ENCODE measurements around the gene TFPT. TPM values are rescaled to one million over a fixed set of nuclear protein-coding genes. Genes with fewer than 3 reads are reported as not detected.

Gene TFPT
- total RNA-seq, 4 donors from 2014 or later: 10.8 to 26.6 (median 19.8) TPM

DNA sequence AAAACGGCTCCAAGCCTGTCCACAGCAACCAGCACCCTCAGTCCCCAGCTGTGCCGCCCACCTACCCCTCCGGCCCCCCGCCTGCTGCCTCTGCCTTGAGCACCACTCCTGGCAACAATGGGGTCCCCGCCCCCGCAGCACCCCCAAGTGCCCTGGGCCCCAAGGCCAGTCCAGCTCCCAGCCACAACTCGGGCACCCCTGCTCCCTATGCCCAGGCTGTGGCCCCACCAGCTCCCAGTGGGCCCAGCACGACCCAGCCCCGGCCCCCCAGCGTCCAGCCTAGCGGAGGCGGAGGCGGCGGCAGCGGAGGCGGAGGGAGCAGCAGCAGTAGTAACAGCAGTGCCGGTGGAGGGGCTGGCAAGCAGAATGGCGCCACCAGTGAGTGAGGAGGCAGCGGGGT is 32.7 kb upstream of the TFPT start:
- no peak for DNase-seq (ENCODE audit: extremely low spot score)
- Histone ChIP-seq H3K9me3 (no peaks in the 10 kb centered on the region), H3K4me3 (no peak overlapping the region), H3K36me3 (peaks cover 93 to 100% (median 100%) of the 10 kb centered on the region in 4 donors), H3K27me3 (no peaks in the 10 kb centered on the region), H3K4me1 (peaks cover 11 to 33% (median 26%) of the 10 kb centered on the region in 4 donors), H3K27ac (replicated peaks in 1 of 4) (peak overlapping the region in 2 of 4 donors; percentile 13 to 47)
- TF ChIP-seq POLR2AphosphoS5 (IDR thresholded peaks at IDR 0.05) (no peak), POLR2A (IDR thresholded peaks at IDR 0.05; ENCODE audit: low read depth) (no peak), EP300 (IDR thresholded peaks at IDR 0.05) (no peak)
- TF ChIP-seq, protein P1, sequence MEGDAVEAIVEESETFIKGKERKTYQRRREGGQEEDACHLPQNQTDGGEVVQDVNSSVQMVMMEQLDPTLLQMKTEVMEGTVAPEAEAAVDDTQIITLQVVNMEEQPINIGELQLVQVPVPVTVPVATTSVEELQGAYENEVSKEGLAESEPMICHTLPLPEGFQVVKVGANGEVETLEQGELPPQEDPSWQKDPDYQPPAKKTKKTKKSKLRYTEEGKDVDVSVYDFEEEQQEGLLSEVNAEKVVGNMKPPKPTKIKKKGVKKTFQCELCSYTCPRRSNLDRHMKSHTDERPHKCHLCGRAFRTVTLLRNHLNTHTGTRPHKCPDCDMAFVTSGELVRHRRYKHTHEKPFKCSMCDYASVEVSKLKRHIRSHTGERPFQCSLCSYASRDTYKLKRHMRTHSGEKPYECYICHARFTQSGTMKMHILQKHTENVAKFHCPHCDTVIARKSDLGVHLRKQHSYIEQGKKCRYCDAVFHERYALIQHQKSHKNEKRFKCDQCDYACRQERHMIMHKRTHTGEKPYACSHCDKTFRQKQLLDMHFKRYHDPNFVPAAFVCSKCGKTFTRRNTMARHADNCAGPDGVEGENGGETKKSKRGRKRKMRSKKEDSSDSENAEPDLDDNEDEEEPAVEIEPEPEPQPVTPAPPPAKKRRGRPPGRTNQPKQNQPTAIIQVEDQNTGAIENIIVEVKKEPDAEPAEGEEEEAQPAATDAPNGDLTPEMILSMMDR (IDR thresholded peaks at IDR 0.05): no peak
- intact Hi-C loops (cut with DNase I): no loop called here
- 67% methylated on average over 16 of the region's 19 CpGs for WGBS

DNA sequence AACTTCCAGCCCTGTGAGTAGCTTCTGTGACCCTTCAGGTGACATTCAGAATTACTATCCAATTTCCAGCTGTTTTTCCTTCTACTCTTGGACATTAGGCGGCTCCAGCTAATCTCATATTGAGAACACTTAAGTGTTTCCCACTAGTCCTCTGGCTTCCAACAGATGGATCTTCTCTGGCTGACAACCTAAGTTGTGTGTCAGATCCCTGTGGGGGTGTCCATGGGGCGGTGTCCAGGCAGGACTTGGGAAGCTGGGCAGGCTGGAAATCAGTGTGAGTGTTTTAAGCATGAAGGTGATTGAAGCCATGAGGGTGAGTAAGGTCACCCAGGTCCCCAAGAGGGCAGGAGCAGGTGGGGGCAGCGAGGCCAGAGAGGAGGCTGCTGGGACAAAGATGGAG is 32.2 kb upstream of the TFPT start:
- H3K36me3 ChIP-seq: peaks cover 93 to 100% (median 100%) of the 10 kb centered on the region in 4 donors

DNA sequence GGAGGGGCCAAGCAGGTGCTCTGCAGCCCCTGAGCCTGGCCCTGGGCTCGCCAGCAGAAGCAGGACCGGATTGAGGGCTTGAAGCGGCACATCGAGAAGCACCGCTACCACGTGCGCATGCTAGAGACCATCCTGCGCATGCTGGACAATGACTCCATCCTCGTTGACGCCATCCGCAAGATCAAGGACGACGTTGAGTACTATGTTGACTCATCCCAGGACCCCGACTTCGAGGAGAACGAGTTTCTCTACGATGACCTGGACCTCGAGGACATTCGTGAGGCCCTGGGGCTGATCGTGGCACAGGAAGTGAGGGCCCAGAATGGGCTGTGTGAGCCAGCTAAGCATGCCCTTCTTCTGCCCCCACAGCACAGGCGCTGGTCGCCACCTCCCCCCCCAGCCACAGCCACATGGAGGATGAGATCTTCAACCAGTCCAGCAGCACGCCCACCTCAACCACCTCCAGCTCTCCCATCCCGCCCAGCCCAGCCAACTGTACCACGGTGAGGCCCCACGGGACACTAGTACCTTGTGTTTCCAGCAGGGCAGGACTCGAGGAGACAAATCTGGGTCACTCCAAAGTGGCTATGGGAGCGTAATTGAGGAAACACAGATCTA is 30.2 kb upstream of the TFPT start:
- H3K27me3 ChIP-seq: no peaks in the 10 kb centered on the region
- no peak for DNase-seq (ENCODE audit: extremely low spot score)
- intact Hi-C loops (cut with DNase I): no loop called here
- H3K9me3 ChIP-seq: no peaks in the 10 kb centered on the region
- WGBS: 90% methylated on average over 9 of the region's 28 CpGs
- H3K36me3 ChIP-seq: peaks cover 83 to 96% (median 95%) of the 10 kb centered on the region in 4 donors
- no peak overlapping the region for H3K27ac ChIP-seq (replicated peaks in 1 of 4)
- TF ChIP-seq, protein P1 (IDR thresholded peaks at IDR 0.05): no peak
- TF ChIP-seq EP300 (IDR thresholded peaks at IDR 0.05) (no peak), POLR2A (IDR thresholded peaks at IDR 0.05; ENCODE audit: low read depth) (no peak), POLR2AphosphoS5 (IDR thresholded peaks at IDR 0.05) (no peak)
- H3K4me3 ChIP-seq: no peak overlapping the region
- peaks cover 11 to 44% (median 33%) of the 10 kb centered on the region in 4 donors for H3K4me1 ChIP-seq

More for the DNA sequence above, 32.2 kb upstream of the TFPT start:
- 58% methylated on average over 3 of the region's 3 CpGs for WGBS
- Histone ChIP-seq H3K27me3 (no peaks in the 10 kb centered on the region), H3K4me3 (no peak overlapping the region), H3K4me1 (peaks cover 11 to 29% (median 22%) of the 10 kb centered on the region in 4 donors), H3K27ac (replicated peaks in 1 of 4) (peak overlapping the region; percentile 1 to 47 (median 14)), H3K9me3 (no peaks in the 10 kb centered on the region)
- intact Hi-C loops (cut with DNase I): no loop called here
- no peak for DNase-seq (ENCODE audit: extremely low spot score)
- TF ChIP-seq, protein P1 (IDR thresholded peaks at IDR 0.05): no peak
- peak in 1 of 2 donors; percentile 64 for TF ChIP-seq POLR2AphosphoS5 (IDR thresholded peaks at IDR 0.05)
- no peak for TF ChIP-seq POLR2A (IDR thresholded peaks at IDR 0.05; ENCODE audit: low read depth)
- no peak for TF ChIP-seq EP300 (IDR thresholded peaks at IDR 0.05)

DNA sequence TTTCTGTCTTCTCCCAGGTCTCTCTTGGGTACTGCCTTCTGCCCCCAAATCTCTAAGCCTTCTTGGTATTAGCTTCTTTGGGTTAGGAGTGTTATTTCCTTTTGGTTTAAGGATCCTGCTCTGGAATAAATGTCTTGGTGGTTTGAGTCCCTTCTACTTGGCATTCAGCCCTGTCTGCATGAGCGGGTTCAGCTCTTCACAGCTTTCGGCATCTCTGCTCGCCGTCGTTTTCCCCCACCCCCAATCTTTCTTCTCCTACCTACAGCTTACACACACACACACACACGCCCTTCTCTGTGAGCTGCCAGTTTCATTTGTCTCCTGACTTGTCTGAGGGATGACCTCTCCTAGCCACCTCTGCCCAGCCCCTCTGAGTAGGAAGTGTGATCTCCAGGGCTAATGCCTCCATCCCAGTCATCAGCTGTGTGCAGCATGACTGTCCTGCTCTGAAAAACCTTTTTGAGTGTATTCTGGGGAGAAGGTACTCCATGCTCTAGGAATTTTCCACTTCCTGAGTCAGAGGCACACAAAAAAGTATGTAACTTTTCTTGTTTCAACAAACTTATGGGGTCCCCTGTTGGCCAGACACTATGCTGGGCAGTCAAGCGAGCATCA is 26.8 kb upstream of the TFPT start:
- H3K9me3 ChIP-seq: no peaks in the 10 kb centered on the region
- WGBS: 83% methylated on average over 7 of the region's 7 CpGs
- no peak for DNase-seq (ENCODE audit: extremely low spot score)
- intact Hi-C loops (cut with DNase I): no loop called here
- peaks cover 23 to 58% (median 47%) of the 10 kb centered on the region in 4 donors for H3K4me1 ChIP-seq
- no peak for TF ChIP-seq POLR2AphosphoS5 (IDR thresholded peaks at IDR 0.05)
- TF ChIP-seq, protein P1 (IDR thresholded peaks at IDR 0.05): no peak
- no peak for TF ChIP-seq EP300 (IDR thresholded peaks at IDR 0.05)
- TF ChIP-seq POLR2A (IDR thresholded peaks at IDR 0.05; ENCODE audit: low read depth): no peak
- H3K36me3 ChIP-seq: peaks cover 50 to 76% (median 67%) of the 10 kb centered on the region in 4 donors
- H3K4me3 ChIP-seq: no peak overlapping the region
- no peak overlapping the region for H3K27ac ChIP-seq (replicated peaks in 1 of 4)
- H3K27me3 ChIP-seq: no peaks in the 10 kb centered on the region

Data from esophagus muscularis mucosa (tissue), 4 donors.